HG02840 (cell line): ENCODE data around the gene RNF166.

Experiments
- ATAC-seq: cut with Tn5 transposase; IDR thresholded peaks from one replicate; pipeline ENCODE4 v1.9.1; 2021; ENCODE audit warnings: mild to moderate bottlenecking, moderate library complexity, moderate number of reproducible peaks; ENCODE audit not compliant: unreplicated experiment, low FRiP score

RNF166 gene

GRCh38 chr16:88706229-88706964 is at the start of gene RNF166, which contains the start of gene CTU2:
RNF166 (minus strand) TSS chr16:88706408; CDS start chr16:88706325, 83 bp downstream.
CTU2 (plus strand) TSS chr16:88706503; CDS start chr16:88706531, 28 bp downstream.
- ATAC-seq: peak; percentile 66

GRCh38 chr16:88754912-88755744 is 48.9 kb upstream of the RNF166 start:
- ATAC-seq: no peak

- no peak for ATAC-seq
Measured at GRCh38 chr16:88754109-88754911, 48.1 kb upstream of the RNF166 start.

GRCh38 chr16:88753602-88754001 is 47.4 kb upstream of the RNF166 start:
- no peak for ATAC-seq

GRCh38 chr16:88753191-88753590 is 47.0 kb upstream of the RNF166 start:
- ATAC-seq: no peak

- ATAC-seq: no peak
Measured at GRCh38 chr16:88752386-88753002, 46.3 kb upstream of the RNF166 start.

- no peak for ATAC-seq
Measured at GRCh38 chr16:88750854-88751253, 44.6 kb upstream of the RNF166 start.

GRCh38 chr16:88749358-88749757 is 43.1 kb upstream of the RNF166 start:
- ATAC-seq: no peak

GRCh38 chr16:88748364-88748763 is 42.2 kb upstream of the RNF166 start:
- no peak for ATAC-seq

- no peak for ATAC-seq
Measured at GRCh38 chr16:88747588-88748301, 41.5 kb upstream of the RNF166 start.

- no peak for ATAC-seq
Measured at GRCh38 chr16:88746506-88746905, 40.3 kb upstream of the RNF166 start.

GRCh38 chr16:88744577-88745521 is 38.6 kb upstream of the RNF166 start:
- no peak for ATAC-seq

GRCh38 chr16:88743693-88744576 is 37.7 kb upstream of the RNF166 start:
- no peak for ATAC-seq

- no peak for ATAC-seq
Measured at GRCh38 chr16:88742896-88743605, 36.8 kb upstream of the RNF166 start.

GRCh38 chr16:88741368-88741767 is 35.2 kb upstream of the RNF166 start:
- ATAC-seq: no peak

GRCh38 chr16:88740727-88741055 is 34.5 kb upstream of the RNF166 start:
- no peak for ATAC-seq
